Panc1 (cell line): ENCODE results near the gene ZFYVE26.

Experiments used
- POLR2AphosphoS5 ChIP-seq: IDR thresholded peaks from 2 replicates; pipeline ENCODE4 v1.6.1; 2012; ENCODE audit warnings: mild to moderate bottlenecking, low read depth, low read length, moderate library complexity
- SIN3A ChIP-seq: IDR thresholded peaks from 2 replicates; pipeline ENCODE4 v1.6.1; 2012; ENCODE audit warnings: low read depth, mild to moderate bottlenecking, low read length, moderate library complexity, borderline replicate concordance; ENCODE audit not compliant: insufficient read depth
- TF ChIP-seq, protein P1 (sequence below): fragments of 450-650 bp; IDR thresholded peaks from 2 replicates; pipeline ENCODE4 v1.5.1; 2017; ENCODE audit warnings: mild to moderate bottlenecking

DNA sequence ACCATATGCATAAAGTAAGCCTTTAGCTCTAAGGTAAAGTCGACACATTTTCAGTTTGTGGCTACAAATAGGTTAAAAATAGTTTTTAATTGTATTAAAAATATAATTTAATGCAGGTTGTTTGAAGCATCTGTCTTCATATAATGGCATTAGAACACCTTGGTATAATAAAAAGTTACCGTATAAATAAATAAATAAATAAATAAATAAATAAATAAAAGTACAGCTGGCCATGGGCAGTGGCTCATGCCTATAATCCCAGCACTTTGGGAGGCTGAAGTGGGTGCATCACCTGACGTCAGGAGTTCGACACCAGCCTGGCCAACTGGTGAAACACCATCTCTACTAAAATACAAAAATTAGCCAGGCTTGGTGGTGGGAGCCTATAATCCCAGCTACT lies 15.6 kb downstream of the ZFYVE26 start:
- TF ChIP-seq, protein P1, sequence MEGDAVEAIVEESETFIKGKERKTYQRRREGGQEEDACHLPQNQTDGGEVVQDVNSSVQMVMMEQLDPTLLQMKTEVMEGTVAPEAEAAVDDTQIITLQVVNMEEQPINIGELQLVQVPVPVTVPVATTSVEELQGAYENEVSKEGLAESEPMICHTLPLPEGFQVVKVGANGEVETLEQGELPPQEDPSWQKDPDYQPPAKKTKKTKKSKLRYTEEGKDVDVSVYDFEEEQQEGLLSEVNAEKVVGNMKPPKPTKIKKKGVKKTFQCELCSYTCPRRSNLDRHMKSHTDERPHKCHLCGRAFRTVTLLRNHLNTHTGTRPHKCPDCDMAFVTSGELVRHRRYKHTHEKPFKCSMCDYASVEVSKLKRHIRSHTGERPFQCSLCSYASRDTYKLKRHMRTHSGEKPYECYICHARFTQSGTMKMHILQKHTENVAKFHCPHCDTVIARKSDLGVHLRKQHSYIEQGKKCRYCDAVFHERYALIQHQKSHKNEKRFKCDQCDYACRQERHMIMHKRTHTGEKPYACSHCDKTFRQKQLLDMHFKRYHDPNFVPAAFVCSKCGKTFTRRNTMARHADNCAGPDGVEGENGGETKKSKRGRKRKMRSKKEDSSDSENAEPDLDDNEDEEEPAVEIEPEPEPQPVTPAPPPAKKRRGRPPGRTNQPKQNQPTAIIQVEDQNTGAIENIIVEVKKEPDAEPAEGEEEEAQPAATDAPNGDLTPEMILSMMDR = no peak
- TF ChIP-seq SIN3A = no peak
- no peak for TF ChIP-seq POLR2AphosphoS5
